ENCODE data around the gene GBX2.

Gene GBX2

DNA sequence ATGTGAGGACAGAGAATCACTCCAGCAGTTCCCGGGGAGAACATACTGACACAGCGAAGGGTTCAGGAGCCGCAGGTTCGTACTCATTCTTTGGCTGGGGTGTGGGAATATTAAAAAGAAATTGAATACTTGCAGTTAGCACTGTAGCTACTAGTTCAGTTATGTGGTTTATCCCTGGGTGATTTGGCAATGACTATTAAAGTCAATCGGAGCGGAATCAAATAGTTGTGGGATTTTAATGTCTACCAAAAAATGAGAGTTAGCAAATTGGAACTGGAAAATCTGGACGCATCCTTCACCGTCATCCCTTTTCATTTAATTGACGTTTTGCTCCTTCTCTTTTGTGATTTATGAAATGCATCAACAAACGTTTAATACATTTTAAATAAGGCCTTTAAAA is 50.8 kb downstream of the GBX2 start:
- TF ChIP-seq, protein P1, sequence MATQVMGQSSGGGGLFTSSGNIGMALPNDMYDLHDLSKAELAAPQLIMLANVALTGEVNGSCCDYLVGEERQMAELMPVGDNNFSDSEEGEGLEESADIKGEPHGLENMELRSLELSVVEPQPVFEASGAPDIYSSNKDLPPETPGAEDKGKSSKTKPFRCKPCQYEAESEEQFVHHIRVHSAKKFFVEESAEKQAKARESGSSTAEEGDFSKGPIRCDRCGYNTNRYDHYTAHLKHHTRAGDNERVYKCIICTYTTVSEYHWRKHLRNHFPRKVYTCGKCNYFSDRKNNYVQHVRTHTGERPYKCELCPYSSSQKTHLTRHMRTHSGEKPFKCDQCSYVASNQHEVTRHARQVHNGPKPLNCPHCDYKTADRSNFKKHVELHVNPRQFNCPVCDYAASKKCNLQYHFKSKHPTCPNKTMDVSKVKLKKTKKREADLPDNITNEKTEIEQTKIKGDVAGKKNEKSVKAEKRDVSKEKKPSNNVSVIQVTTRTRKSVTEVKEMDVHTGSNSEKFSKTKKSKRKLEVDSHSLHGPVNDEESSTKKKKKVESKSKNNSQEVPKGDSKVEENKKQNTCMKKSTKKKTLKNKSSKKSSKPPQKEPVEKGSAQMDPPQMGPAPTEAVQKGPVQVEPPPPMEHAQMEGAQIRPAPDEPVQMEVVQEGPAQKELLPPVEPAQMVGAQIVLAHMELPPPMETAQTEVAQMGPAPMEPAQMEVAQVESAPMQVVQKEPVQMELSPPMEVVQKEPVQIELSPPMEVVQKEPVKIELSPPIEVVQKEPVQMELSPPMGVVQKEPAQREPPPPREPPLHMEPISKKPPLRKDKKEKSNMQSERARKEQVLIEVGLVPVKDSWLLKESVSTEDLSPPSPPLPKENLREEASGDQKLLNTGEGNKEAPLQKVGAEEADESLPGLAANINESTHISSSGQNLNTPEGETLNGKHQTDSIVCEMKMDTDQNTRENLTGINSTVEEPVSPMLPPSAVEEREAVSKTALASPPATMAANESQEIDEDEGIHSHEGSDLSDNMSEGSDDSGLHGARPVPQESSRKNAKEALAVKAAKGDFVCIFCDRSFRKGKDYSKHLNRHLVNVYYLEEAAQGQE (IDR thresholded peaks at IDR 0.05; ENCODE audit: insufficient read depth in 1 of 2, low read depth in 2 of 2, low read length in 2 of 2), result no peak
- no peak for TF ChIP-seq SIN3A (IDR thresholded peaks at IDR 0.05; ENCODE audit: borderline replicate concordance, insufficient read depth, low read length)
- no peak for TF ChIP-seq TAF1 (IDR thresholded peaks at IDR 0.05; ENCODE audit: borderline replicate concordance, insufficient read depth, low read length)
- TF ChIP-seq FOXP2 (optimal IDR thresholded peaks at IDR 0.05; ENCODE audit: borderline replicate concordance, extremely low read depth, extremely low read length, insufficient read depth), result no peak
- no peak for TF ChIP-seq POLR2AphosphoS5 (IDR thresholded peaks at IDR 0.05; ENCODE audit: low read depth, low read length)

Measured in PFSK-1 (cell line).